Colon (tissue), 2 donors: ENCODE results near the gene USHBP1.

Experiments
- FAIRE-seq: peaks from 2 replicates; lab custom pipeline; 2012; peaks lifted over from hg19 to GRCh38; lab: Jason Lieb, UNC
- donor health status: control.
- donor health status: control.

Gene USHBP1

DNA sequence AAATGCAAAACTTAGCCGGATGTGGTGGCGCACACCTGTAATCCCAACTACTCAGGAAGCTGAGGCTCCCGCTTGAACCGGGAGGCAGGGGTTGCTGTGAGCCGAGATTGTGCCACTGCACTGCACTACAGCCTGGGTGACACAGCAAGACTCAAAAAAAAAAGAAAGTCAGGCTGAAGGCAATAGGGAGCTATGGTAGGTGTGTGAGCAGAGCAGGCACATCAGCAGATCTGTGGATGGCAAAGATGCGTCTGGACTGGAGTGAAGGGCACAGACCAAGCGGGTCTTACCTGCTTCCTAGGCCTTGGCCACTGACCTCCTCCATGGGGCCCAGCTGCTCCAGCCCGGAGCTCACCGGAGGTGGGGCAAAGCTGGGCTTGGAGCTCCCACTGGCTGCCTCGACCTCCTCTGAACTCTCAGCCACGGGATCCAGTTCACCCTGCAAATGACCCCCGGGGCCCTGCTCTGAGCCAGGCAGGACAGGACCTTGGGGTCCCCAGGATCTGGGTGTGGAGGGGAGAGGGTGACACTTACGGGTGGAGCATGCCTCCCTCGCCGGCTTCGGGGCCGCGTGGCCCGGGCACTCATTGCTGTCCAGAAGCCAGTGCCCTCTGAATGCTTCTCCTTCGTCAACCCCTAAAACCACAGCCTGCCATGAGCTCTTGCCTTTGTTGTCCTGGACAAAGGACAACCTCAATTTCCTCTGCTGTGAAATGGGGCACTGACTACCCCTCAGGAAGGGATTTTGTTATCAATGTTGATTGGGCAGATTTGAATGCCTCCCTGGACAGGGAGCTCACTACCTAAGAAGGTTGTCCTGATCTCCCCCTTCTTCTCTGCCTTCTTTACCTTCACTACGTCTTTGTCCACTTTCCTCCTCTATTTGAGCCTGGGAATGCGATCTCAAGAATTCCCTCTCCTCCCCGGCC lies 569 bp downstream of the USHBP1 start:
- no peak for FAIRE-seq

DNA sequence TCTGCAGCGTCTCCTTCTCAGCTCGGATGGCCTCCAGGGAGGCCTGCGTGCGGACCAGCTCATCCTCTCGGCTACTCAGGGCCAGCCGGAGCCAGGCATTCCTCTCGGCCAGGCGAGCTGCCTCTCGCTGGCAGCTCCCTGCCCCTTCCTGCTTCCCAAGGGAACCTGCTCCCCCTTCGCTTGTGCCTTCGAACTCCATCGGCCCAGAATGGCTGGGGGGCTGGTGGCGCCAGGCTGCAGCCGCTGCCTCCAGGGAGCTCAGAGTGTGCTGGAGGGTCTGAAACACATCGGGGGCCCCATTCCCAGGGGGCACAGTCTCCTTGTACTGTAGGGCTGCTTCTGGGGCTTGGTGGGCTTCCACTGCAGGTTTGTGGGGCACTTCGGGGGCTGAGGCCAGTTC lies 2.0 kb downstream of the USHBP1 start:
- FAIRE-seq = no peak

DNA sequence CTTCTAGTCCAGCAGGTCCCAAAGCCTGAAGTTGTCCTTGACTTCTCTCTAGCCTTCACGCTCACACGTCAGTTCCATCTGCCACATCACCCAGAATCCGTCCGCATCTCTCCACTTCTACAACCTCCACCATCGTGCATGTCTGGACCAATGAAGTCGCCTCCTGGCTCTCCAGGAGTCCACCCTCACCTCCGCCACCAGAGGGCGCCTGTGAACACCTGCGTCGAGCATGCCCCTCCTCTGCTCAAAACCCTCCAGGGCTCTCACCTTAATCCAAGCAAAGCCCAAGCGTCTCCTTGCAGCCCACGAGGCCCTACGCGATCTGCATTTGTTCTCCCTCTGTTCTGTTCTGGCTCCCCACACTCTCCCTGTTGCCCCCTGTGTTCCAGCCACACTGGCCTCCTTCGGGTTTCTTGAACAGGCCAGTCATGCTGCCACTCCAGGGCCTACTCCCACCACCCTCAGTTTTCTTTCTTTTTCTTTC lies 3.7 kb downstream of the USHBP1 start:
- FAIRE-seq = no peak

DNA sequence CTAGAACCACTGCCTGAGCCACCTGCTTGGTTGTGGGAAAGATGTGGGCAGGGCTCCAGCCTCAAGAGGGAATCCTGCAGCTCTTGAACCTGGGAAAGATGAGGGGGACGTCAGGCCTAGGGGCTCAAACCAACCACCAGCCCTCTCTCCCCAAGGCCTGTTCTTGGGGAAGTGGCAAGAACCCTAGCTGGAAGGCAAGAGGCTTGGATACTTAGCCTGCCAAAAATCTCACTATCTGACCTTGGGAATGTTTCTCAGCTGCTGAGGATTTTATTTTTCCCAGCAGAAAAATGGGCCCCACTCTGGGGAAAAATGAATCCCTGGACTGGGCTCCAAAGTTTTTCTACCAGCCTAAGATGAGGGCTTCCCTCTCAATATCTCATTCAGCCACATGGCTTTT lies 4.6 kb downstream of the USHBP1 start:
- no peak for FAIRE-seq

- FAIRE-seq = no peak
These were observed 5.3 kb downstream of the USHBP1 start for GRCh38 chr19:17259118-17259780.

DNA sequence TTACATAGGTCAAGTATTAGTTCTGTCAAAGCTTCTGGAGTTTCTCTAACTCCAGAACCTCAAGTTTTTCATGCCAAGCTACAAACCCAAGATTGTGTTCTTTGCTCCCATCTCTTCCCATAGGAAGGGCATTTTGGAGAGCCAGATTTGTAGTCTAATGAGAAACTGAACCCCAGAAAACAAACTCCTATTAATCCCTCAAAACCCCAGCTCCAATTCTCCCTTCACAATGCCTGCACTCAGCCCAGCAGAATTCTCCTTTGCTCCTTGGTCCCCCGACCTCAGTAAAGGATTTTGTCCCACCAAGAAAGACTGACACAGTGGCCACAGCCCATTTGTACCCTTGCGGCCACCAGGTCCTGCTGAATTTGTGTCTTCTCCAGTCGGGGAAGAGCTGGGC lies 8.4 kb downstream of the USHBP1 start:
- FAIRE-seq = no peak

- no peak for FAIRE-seq
These were observed 9.4 kb downstream of the USHBP1 start for GRCh38 chr19:17255150-17255621.

- no peak for FAIRE-seq
These were observed 9.9 kb downstream of the USHBP1 start for GRCh38 chr19:17254636-17255035.

GRCh38 chr19:17249887-17250548 lies 14.5 kb downstream of the USHBP1 start:
- FAIRE-seq = no peak

DNA sequence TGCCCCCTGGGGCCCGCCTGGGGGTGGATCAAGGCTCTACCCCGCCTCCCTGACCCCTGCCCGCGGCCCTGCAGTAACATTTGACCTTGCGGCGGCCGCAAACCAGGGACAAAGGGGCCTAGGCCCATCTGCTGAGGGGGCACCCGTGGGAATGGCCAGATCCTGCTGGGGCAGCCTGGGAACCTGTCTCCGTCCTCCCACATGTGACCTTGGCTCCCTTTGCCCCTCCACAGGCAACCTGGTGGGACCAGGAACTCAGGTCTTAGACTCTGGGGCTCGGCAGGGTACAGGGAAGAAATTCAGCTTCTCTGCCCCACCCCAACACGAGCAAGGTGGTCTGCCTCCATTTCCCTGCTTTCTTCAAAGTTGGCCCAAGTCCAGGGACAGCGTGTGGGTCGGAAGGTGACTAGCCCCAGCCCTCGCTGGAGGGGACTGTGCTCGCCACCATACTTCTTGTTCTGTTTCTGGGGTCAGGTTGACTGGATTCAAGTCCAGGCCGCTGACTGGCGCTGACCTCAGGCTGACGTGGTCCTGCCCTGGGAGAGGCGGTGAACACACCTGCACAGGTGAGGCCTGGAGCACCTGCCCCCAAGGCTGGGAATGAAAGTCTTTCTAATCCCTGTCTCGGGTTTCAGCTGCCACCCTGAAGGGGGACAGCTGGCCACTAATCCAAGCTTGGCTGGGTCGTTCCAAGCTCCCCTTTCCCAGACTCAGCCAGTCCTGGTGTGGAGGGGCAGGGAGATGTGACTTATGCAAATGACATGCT lies 16.4 kb downstream of the USHBP1 start:
- FAIRE-seq = no peak

DNA sequence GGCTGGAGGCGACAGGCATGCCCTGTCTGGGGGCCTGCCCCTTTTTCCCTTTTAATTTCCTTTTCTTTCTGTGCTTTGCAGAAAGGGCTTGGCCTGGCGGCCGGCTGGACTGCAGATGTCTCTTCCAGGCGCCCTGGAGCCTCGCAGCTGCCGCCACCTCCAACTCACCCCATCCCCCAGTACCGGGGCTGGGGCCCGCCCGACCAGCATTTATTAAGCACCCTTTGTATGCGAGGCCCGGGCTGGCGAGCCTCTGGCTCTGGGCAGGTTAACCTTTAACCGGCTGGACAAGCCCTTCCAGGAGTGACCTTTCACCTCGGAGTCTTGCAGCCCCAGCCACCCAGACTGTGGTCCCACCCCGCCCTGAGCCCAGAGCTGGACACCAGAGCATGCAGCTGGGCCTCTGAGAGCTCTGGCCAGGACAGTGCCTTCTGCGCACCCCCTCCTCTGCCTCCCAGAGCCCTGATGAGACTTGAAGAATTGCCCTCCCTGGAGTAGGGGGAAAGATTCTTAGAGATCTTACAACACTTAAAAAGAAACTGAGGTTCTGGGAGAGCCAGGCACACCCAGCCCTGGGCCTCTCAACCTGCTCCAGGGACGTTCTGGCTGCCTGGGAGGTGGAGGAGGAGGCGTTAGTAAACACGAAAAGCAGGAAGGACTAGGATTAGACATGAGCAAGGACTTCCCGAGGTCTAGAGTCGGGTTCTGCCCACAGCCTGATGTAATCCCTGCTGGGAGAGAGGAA lies 17.7 kb downstream of the USHBP1 start:
- no peak for FAIRE-seq

DNA sequence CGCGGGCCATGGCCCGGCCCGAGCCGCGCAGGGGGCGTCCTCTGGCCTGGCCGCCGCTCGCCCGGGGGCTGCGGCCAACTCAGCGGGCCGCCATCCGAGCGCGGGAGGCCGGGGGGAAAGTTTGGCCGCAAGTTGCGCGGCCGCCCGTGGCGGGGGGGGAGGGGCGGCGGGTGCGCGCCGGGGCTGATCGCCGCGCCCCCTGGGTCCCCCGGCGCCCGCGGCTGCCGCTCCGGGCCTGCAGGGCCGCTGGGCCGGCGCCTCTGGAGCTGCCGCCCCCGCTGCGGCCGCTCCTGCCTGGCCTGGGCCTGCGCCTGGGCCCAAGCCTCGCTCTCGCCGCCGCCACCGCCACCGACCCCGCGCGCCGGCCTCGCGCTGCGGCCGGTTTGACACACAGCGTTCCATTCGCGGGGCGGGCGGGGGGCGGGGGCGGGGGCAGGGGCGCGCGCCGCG lies 19.0 kb downstream of the USHBP1 start, which contains the start of gene NR2F6:
TSS of gene NR2F6 (minus strand) at position 385 of the 450 bp plus-strand sequence. CDS start 699 bp downstream, outside the sequence.
- FAIRE-seq = no peak

DNA sequence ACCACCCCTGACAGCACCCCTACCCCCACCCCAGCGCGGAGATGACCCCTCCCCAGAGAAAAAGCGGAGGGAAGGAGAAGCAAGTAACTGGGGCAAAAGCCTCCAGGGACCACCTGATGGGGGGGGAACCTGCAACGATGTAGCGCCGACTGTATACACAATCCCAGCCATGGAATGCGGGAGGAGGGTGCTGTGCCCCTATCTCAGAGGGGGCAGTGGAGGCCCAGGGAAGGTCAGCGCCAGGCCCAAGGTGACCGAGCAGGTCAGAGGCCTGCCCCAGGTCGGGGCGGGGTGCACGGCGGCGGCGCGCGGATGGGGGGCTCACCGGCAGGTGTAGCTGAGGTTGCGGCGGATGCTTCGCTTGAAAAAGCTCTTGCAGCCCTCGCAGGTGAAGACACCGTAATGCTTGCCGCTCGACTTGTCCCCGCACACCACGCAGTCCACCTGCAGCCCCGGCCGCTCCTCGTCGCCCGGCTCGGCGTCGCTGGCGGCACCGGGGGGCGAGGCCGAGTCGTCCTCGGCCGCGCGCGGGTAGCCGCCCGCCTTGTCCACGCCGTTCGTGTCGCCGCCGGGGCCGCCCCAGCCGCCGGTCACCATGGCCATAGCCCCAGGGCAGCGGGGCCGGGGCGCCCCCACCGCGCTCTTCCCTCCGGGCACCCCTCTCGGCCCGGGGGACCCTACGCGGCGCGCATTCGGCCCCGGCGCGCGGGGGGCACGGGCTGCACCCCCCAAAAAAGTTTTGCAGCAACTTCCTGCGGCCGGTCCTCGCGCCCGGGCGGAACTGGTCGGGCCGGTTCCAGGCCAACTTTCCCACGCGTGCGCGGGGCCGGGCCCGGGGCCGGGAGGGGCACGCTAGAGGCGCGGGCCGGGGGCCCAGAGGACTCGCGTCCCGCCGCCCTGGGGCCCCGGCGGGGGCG lies 19.7 kb downstream of the USHBP1 start:
- no peak for FAIRE-seq

- FAIRE-seq = no peak
These were observed 20.5 kb downstream of the USHBP1 start for GRCh38 chr19:17243830-17244617.

DNA sequence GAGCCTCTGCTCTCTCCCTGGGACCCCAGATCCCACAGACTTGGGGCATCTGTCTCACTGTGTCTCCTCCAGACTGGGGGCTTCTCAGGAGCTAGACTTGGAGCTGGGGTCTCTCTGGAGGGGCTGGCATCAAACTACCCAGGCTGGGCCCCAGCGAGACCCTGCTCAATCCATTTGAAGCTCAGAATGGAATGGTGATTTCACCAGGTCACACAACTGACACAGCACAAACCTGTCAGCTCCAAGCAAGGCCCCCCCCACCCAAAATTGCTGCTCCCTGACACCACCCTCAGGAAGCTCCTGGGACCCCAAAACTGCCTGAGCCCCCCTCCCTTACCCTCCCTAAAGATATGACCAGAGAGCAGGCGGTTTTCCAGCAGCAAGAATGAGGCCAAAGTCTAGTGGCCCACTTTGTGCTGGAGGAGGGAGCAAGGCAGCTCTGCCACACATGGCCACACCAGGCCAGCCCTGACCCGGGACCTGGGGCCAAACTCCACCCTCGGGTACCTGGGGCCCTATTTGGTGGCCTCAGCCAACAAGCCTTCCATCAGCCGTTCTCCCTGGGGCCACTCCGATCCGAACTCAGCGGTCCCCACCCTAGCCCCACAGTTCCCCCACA lies 21.2 kb downstream of the USHBP1 start:
- no peak for FAIRE-seq

GRCh38 chr19:17242431-17243208 lies 21.9 kb downstream of the USHBP1 start:
- FAIRE-seq = no peak

- FAIRE-seq = no peak
These were observed 23.6 kb downstream of the USHBP1 start for GRCh38 chr19:17240826-17241399.
